Peyer's patch (tissue), 4 donors: ENCODE measurements around the gene WASF3.

ENCODE experiments used
- POLR2A ChIP-seq, 2 donors: fragments of 450-650 bp; IDR thresholded peaks; one replicate each; pipeline ENCODE4 v1.5.1; 2017; ENCODE audit warnings: antibody characterized with exemption in 2 of 2, mild to moderate bottlenecking in 2 of 2, moderate library complexity in 2 of 2
- TF ChIP-seq, protein P1 (sequence below), 6 experiments: fragments of 450-650 bp in 4 of 6; fragments of 200-600 bp in 2 of 6; sonication (generic) in 1 of 6; IDR thresholded peaks; one replicate each; pipeline ENCODE4 v1.5.1; 2017 to 2019; ENCODE audit warnings: antibody characterized with exemption in 6 of 6, mild to moderate bottlenecking in 3 of 6, moderate library complexity in 1 of 6

GRCh38 chr13:26616126-26616525 is 58.6 kb downstream of the WASF3 start:
- TF ChIP-seq, protein P1, sequence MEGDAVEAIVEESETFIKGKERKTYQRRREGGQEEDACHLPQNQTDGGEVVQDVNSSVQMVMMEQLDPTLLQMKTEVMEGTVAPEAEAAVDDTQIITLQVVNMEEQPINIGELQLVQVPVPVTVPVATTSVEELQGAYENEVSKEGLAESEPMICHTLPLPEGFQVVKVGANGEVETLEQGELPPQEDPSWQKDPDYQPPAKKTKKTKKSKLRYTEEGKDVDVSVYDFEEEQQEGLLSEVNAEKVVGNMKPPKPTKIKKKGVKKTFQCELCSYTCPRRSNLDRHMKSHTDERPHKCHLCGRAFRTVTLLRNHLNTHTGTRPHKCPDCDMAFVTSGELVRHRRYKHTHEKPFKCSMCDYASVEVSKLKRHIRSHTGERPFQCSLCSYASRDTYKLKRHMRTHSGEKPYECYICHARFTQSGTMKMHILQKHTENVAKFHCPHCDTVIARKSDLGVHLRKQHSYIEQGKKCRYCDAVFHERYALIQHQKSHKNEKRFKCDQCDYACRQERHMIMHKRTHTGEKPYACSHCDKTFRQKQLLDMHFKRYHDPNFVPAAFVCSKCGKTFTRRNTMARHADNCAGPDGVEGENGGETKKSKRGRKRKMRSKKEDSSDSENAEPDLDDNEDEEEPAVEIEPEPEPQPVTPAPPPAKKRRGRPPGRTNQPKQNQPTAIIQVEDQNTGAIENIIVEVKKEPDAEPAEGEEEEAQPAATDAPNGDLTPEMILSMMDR (IDR thresholded peaks at IDR 0.05) = no peak
- TF ChIP-seq POLR2A (IDR thresholded peaks at IDR 0.05) = no peak
